ENCODE measurements around the gene GSTK1.

- TF ChIP-seq, protein P1, sequence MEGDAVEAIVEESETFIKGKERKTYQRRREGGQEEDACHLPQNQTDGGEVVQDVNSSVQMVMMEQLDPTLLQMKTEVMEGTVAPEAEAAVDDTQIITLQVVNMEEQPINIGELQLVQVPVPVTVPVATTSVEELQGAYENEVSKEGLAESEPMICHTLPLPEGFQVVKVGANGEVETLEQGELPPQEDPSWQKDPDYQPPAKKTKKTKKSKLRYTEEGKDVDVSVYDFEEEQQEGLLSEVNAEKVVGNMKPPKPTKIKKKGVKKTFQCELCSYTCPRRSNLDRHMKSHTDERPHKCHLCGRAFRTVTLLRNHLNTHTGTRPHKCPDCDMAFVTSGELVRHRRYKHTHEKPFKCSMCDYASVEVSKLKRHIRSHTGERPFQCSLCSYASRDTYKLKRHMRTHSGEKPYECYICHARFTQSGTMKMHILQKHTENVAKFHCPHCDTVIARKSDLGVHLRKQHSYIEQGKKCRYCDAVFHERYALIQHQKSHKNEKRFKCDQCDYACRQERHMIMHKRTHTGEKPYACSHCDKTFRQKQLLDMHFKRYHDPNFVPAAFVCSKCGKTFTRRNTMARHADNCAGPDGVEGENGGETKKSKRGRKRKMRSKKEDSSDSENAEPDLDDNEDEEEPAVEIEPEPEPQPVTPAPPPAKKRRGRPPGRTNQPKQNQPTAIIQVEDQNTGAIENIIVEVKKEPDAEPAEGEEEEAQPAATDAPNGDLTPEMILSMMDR (IDR thresholded peaks at IDR 0.05): no peak
- TF ChIP-seq POLR2A (IDR thresholded peaks at IDR 0.05): no peak
These were observed 45.4 kb upstream of the GSTK1 start for GRCh38 chr7:143217806-143218205.
